ENCODE results near the gene EXOC1L. TPM values are rescaled to one million over a fixed set of nuclear protein-coding genes. Genes with fewer than 3 reads are reported as not detected.

The EXOC1L gene
- total RNA-seq, 1 experiment from 2014 or later = not detected

GRCh38 chr4:55879224-55879623 is 59.6 kb downstream of the EXOC1L start:
- peaks cover 3 to 7% of the 10 kb centered on the region in 2 experiments; a peak in 3 of 4 replicates for H3K36me3 ChIP-seq (ENCODE audit: control insufficient read depth in 1 of 2, insufficient read depth in 2 of 2, low read length in 2 of 2)
- no peaks in the 10 kb centered on the region for H3K79me2 ChIP-seq (ENCODE audit: insufficient read depth, low read length)
- no peaks in the 10 kb centered on the region for H3K27me3 ChIP-seq (ENCODE audit: insufficient read depth, low read length)
- CTCF ChIA-PET = interaction anchor here (1.6 kb wide), 1 partner anchor 12 kb away, joined by 5 read pairs; no protein-coding TSS in a partner anchor
- H3K4me2 ChIP-seq (ENCODE audit: low read length) = no peak overlapping the region
- no peak overlapping the region for H2AFZ ChIP-seq (ENCODE audit: low read depth, low read length, poor library complexity, severe bottlenecking)
- no peak overlapping the region for H3K27ac ChIP-seq (ENCODE audit: low read depth, low read length)
- no peaks in the 10 kb centered on the region for H3K9me3 ChIP-seq (ENCODE audit: control insufficient read depth in 1 of 2, insufficient read depth in 1 of 2, low read depth in 1 of 2, low read length in 2 of 2)
- RAD21 ChIA-PET (ENCODE audit: low non-redundant PET in 1 of 2, low total read pairs in 2 of 2, uncharacterized antibody in 2 of 2, unreplicated experiment in 2 of 2) = no interaction called here
- no peak for DNase-seq (ENCODE audit: low read depth, low spot score)
- POLR2A ChIA-PET = no interaction called here
- no peaks in the 10 kb centered on the region for H4K20me1 ChIP-seq (ENCODE audit: insufficient read depth)
- no peak overlapping the region for H3K9ac ChIP-seq (ENCODE audit: low read length)
- ATAC-seq = no peak
- TF ChIP-seq CTCF (IDR thresholded peaks at IDR 0.05 in 2 of 3, conservative IDR thresholded peaks at IDR 0.05 in 1 of 3; ENCODE audit: borderline replicate concordance in 1 of 3, insufficient read depth in 1 of 3, low read depth in 2 of 3, low read length in 2 of 3) (no peak), EZH2 (IDR thresholded peaks at IDR 0.05) (no peak), FOSL1 (IDR thresholded peaks at IDR 0.05; ENCODE audit: low read depth) (no peak), ZBTB33 (IDR thresholded peaks at IDR 0.05; ENCODE audit: extremely low read depth, insufficient replicate concordance, low read length) (no peak), REST (IDR thresholded peaks at IDR 0.05; ENCODE audit: low read depth) (no peak), ATF3 (IDR thresholded peaks at IDR 0.05) (no peak), YY1 (IDR thresholded peaks at IDR 0.05; ENCODE audit: extremely low read depth, insufficient replicate concordance, low read depth, low read length) (no peak), CBX3 (IDR thresholded peaks at IDR 0.05; ENCODE audit: low read depth) (no peak), SIN3A (IDR thresholded peaks at IDR 0.05; ENCODE audit: low read depth) (no peak)
- H3K4me1 ChIP-seq (ENCODE audit: control insufficient read depth in 1 of 2, insufficient read depth in 2 of 2, low read length in 2 of 2) = no peaks in the 10 kb centered on the region
- no TSS peak for BruUV-seq (replicated peaks)
- no peak overlapping the region for H3K4me3 ChIP-seq (replicated peaks in 1 of 2; ENCODE audit: low read depth in 1 of 2, low read length in 2 of 2)
- intact Hi-C loops (cut with micrococcal nuclease) = loop anchor here (10.0 kb wide), 1 partner anchor 426 kb away; no protein-coding TSS in a partner anchor
- H3K9me2 ChIP-seq (ENCODE audit: insufficient read depth) = no peaks in the 10 kb centered on the region

Measured in HCT116 (cell line).